HG03457 (cell line): ENCODE results near the gene SLC15A5.

Source experiments
- ATAC-seq: cut with Tn5 transposase; IDR thresholded peaks from one replicate; pipeline ENCODE4 v1.9.1; 2021; ENCODE audit warnings: moderate number of reproducible peaks; ENCODE audit not compliant: unreplicated experiment

Gene SLC15A5, protein sequence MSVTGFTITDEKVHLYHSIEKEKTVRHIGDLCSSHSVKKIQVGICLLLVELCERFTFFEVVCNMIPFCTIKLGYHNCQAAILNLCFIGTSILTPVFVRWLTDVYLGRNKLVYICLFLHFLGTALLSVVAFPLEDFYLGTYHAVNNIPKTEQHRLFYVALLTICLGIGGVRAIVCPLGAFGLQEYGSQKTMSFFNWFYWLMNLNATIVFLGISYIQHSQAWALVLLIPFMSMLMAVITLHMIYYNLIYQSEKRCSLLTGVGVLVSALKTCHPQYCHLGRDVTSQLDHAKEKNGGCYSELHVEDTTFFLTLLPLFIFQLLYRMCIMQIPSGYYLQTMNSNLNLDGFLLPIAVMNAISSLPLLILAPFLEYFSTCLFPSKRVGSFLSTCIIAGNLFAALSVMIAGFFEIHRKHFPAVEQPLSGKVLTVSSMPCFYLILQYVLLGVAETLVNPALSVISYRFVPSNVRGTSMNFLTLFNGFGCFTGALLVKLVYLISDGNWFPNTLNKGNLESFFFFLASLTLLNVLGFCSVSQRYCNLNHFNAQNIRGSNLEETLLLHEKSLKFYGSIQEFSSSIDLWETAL

DNA sequence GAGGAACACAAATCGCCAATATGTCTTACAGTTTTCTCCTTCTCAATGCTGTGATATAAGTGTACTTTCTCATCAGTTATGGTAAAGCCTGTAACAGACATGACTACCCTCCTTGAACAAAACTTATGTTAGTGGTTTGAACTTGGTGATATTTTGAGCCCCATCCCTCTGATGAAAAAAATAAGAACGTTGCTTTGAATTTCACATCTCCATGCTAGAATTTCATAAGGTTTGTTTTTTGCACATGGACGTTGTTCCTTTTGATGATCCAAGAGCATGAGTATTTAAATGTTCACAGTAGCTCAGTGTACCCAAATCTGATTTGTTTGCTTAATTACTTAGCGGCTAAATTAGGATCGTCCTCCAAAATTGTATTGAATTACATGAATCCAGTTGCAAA, at the start of gene SLC15A5:
TSS of gene SLC15A5 (minus strand) at position 101 of the 400 bp plus-strand sequence. CDS start at position 101, 0 bp downstream.
- no peak for ATAC-seq

DNA sequence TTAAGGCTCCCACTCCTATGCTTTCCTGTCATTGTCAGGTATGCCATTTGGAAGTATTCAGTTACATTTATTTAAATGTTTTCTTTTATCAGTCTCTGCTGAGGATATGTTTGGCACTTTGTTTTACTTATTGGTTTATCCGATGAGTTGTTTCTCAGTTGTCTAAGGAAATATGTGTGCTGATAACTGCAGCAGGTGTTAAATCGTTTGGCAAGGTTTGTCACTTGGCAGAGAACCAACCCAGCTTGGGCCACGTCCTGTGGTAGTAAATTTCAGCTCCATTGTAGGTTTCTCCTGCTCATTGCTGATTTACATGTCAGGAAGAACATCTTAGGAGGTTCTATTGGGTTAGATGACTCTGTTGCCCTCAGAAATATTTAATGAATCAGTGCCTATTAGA, 47.9 kb upstream of the SLC15A5 start:
- ATAC-seq, result no peak

DNA sequence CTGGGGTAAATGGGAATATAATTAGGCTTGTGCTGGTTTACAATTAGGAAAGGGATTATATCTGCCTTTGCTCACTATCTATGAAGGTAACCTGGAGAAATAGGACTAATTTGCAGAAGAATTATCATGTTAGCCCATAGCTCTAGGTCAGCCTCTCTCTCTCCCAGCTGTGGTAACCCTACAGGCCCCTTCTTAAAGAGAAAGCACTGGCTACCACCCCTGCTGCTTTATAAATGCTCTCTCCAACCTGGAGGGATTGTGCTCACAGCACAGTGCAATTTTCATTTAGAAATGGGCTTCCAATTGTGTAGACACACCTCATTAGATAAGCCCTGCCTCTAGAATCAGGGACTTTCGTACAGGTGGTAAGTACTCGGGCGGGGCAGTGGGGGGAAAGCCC, 47.3 kb upstream of the SLC15A5 start:
- ATAC-seq, result no peak

DNA sequence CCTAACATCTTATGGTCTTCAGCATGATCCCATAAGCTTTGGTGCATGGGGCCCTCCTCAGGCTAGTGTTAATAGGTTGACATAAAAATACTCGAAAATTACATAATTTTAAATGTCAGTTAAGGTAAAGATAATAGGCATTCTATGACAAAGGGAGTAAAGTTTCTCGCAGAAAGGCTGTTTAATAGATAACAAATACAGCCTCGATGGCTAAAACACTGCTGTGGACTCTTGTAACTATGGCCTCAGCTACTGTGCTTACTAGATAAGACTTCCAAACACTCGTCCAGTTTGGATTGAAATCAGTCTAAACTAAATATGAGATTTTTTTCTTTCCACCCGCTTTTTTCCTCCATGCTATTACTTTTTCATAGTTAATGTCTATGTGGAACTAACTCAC, 46.8 kb upstream of the SLC15A5 start:
- ATAC-seq, result no peak

DNA sequence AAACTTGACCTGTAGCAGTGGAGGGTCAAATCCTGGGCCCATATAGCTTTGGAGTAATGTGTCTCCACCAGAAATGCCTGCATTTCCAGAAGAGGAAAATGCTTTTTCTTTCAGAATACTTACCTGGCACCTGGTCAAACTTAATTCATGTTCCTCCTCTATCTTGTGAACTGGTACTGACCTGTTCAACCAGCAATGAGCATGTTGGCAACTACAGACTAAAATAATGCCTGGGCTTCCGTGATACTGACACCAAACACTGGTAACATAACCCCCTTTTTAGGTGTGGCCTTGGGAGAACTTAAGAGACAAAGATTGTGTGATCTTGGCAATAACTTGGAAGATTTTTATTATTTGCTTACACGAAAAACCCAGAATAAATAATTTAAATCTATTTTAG, 46.2 kb upstream of the SLC15A5 start:
- ATAC-seq, result no peak

DNA sequence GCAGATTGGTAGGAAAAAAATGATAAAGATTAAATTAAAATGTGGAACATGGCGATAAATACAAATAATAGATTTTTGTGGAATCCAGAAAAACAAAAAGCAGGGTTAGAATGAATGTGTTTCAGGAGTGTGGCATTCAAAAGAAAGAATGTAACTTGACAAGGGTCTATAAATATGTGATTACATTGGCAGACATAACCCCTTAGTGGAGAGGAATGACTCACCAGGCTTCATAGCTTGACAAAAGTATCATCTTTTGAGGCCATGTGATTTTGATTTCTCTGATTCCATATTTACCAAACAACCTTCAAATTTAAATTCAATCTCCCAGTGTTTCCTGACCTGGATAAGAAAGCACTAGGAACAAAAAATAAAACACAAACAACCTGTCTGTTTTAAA, 45.5 kb upstream of the SLC15A5 start:
- ATAC-seq, result no peak

DNA sequence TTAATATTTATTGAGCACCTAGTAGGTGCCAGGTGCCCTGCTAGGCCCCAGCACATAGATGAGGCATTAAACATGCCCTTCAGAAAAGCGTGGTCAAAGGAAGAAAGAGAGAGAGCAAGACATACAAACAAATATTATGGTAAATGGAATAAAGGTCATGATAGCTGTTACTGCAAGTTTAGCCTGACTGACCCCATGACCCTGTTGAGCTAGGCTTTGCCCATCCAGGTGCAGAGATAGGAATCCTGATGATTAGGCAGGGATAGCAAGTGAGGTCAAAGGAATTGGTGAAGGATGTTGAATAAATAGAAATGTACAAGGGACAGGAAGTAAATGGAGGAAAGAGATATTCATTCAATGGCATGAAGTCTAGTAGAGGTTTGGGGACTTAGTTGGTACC, 33.4 kb upstream of the SLC15A5 start:
- ATAC-seq, result no peak

DNA sequence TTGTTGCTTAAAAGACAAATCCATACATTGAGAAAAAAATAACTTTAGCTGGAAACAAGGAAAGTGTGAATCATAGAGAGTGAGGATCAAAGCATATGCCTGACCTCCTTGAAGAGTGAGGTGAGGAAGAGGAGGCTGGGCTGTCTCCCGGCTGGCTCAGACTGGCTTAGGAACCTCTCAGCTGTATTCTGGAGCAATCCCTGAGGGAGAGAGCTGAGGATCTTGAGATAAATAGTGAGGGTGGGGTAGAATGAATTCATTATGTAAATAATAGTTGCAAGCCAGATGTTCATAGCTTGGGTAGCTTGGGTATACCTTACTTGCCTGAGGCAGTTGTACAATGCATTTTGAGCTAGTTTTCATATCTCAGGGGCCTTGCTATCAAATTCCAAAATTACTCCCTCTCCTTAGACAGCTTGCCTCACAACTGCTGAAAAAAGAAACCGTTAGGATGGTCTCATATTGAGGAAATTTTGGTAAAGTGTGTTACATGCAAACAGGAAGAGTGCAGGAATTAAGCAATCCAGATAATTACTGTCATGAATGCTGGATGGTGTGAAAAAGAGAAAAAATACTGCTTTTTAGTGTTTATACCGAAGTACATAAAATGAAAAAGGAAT, 30.5 kb upstream of the SLC15A5 start:
- ATAC-seq, result no peak

DNA sequence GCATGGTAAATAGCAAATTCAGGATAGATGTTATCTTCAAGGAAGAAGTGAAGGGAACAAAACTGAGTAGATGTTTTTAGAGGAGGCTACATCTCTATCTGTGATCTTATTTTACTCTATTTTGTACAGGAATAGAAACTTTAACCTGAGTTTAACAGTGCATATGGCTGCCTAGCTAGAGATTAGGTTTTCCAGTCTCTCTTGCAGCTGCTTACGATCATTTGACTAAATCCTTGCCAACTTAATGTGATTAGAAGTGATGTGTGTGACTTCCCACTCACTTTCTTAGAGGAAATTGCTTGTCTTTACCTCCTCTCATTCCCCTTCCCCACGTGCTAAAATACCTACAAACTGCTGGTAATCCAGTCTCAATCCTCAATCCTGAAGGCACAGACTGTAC, 26.5 kb upstream of the SLC15A5 start:
- no peak for ATAC-seq

DNA sequence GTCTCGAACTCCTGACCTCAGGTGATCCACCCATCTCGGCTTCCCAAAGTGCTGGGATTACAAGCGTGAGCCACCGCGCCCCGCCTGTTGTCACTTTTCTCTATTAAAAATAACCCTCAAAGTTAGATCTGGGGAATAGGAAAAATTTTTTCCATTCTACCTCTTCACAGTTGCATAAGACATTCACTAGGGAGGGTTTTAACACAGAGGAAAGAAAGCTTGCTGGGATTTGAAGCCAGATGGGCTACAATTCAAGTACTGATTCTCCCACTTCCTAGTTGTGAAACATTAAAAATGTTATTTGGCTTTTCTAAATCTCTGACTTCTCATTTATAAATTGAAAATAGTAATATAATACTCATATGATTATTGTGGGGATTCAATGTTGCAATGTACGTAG, 23.3 kb upstream of the SLC15A5 start:
- no peak for ATAC-seq

DNA sequence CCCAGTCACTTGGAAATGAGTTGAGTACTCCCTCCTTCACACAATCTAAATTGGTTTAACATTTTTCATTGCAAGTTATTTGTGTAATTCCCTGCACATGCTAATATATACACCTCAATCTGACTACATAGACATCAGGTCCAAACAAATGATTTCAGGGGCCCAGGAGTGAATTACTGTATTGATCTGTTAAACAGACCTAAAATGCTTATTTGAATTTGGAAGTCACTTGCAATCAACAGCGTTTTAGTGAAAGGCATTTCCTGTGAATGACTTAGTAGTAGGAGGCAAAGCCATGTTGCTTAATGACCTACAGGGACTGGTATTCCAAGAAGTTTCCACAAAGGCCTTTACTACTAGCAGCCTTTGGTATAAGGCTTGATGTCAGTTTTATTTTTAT, 22.6 kb upstream of the SLC15A5 start:
- ATAC-seq, result no peak

DNA sequence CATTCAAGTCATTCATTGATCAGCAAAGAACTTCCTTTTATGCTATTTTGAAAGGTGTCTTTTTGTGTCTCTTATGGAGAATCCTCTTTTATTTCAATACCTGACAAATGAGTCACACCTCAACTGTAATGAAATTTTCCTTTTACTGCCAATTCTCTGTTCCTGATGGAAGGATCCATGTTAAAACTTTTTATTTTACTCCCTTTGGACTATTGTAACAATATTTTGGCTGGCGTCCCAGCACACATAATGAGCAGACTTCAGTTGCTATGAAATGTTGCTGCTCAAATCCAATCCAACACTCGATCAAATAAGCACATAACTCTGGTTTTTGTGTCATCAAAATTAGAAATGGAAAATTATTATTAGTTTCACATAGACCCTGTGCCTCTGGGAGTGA, 21.9 kb upstream of the SLC15A5 start:
- ATAC-seq, result no peak

DNA sequence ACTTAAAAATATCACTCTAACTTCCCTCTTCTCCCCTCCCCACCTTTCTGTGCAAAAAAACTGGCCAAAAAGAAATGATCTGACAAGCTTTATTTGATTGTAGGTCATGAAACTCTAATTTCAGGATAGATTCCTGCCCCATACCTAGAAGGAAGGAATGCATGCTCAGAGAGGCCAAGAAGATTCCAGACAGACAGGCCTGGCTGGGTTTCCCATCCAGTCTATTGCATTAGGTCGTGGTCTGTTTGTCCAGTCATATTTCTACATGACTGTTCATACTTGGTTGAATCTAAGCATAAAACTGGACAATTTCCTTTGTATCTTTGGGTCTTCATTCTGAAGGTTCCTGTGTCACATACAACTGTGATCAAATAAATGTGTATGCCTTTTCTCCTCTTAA, 20.0 kb upstream of the SLC15A5 start:
- ATAC-seq, result no peak

DNA sequence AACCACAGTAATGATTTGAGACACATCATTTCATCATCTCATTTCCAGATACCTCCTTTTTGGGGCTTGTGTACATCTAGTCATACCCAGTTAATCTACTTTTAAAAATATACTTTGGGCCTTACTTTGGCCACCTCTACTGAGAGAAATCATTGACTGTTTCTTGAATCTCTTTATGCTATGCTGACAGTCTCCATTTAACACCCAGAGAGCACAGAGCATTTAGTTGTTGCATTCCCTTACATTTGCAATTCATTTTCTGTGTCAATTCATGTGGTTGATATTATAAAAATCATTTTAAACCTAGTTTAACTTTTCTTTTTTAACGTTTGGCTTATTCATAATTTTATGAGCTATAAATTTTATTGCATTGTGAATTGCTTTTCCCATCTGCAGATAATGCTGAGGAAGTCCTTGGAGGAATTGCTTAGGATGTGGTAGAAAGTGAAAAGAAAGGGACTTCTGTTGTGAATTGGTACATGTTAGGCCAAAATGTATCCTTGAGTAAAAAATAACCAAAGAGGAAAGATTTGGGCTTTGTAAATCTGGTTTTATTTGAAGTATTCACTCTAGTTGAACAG, 17.0 kb upstream of the SLC15A5 start:
- no peak for ATAC-seq

DNA sequence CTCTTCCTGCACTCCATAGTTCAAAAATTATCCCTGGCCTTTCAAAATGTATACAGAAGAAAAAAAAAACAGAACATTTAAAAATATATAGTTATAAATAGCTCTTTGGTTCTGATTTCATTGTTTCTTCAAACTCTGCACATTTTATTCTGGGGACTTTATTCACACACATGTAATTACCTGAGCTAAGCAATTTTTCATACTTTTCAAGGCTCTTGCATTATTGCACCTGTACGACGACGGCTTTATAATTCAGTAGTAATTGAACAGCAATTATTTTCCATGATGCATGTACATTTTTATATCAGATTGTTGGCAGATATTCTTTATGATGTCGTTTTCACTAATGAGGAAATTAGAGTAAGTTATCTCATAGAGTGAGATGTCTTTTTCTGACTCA, 13.5 kb upstream of the SLC15A5 start:
- ATAC-seq, result no peak

DNA sequence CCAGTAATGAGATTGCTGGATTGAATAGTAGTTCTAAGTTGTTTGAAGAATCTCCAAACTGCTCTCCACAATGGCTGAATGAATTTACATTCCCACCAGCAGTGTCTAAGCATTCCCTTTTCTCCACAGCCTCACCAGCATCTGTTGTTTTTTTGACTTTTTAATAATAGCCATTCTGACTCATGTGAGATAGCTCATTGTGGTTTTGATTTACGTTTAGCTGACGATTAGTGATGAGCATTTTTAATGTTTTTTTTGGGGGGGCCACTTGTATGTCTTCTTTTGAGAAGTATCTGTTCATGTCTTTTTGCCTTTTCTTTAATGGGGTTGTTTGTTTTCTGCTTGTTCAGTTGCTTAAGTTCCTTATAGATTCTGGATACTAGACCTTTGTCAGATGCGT, 8.1 kb upstream of the SLC15A5 start:
- no peak for ATAC-seq

DNA sequence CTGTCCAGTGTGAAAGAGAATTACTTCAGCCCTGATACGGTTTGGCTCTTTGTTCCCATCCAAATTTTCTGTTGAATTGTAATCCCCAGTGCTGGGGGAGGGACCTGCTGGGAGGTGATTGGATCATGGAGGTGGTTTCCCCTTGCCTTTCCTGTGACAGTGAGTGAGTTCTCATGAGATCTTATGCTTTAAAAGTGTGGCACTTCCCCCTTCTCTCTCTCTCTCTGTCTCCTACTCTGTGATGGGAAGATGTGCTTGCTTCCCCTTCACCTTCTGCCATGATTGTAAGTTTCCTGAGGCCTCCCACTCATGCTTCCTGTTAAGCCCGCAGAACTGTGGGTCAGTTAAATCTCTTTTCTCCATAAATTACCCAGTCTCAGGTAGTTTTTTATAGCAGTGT, 5.5 kb upstream of the SLC15A5 start:
- no peak for ATAC-seq

DNA sequence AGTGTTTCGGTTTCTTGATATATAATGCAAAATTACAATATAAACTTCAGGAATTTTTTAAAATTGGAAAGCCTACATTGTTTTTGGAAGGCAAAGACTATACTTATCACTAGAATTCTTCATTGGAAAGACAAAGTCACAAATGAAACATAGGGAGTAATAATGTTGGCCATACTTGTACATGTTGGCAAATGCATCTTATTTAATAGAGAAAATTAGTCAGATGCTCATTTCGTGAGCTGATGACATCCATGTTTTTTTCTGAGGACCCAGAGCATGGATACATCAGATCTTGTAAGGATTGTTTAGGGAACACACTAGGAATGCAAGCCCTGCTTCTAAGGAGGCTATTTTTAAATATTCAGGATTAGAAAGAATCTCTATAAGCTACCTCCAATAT, 4.6 kb upstream of the SLC15A5 start:
- no peak for ATAC-seq

DNA sequence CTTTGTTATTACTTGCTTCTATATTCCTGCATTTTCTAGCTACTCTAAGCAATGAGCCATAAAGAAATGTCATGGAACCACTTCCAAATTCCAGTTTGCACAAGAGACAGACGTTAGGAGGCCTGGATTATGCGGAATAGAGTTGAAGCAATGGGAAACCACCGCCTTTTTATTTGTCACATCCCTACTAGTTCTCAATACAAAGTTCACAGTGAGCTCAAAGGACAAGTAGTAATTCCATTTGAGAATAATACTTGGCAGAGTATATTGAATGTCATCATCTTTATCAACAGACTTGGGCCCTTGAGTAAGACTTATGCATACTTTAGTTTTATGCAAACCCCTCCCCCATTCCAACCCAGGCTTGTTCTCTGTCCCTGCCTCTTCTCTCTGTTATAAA, 3.7 kb upstream of the SLC15A5 start:
- no peak for ATAC-seq

DNA sequence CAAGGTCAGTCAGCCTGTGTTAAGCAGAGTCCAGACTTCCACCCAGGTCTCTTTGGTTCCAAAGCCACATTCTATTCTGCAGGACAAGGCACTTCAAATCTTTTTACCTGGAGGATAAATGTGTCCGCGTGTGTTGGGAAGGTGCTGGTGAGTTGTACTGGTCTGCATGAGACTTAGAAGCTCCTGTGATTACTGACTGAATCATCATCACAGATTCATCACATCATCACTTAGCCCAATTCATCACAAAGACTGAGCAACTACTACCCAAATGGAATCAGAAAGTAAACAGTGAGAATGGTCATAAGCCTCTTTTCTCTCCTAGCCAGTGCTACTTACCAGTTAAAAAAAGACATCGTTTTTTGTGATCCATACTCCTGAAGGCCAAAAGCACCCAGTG, 5.3 kb downstream of the SLC15A5 start:
- ATAC-seq, result no peak

DNA sequence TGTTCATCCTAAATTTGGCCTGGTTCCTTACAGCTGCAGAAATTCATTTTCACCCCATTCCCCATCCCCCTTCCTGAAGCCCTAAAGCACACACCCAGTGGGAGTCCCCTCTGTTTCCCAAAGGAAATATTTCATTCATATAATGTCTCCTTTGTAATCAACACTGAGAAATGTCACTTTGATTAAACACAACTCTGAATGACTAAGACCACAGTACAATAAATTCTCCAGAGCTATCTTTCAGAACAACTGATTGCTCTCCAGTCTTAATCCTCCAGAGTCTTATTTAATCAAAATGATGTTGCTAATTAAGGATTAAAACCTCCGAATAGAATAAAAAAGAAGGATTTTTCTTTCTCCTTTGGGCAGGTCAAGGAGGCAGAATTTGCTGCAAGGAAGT, 6.4 kb downstream of the SLC15A5 start:
- ATAC-seq, result no peak

DNA sequence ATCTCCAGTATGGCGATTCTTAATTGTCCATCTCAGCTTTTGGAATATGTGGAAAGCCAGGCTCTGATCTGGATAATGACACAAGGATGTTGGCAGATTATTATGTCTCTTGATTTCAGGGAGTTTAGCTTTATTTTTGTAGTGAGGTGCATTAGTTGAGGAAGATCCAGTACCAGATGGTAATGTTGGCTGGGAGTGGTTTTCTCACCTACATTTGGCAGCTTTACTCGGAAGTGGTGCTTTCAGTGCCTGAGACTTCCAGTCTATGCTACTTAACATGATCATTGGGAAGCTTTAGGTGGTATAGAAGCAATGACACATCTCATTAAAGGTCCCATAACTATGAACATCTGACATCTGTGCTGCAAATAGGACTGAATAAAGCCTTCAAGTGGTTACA, 7.5 kb downstream of the SLC15A5 start:
- ATAC-seq, result no peak
